ENCODE results near the gene GOPC. TPM values are rescaled to one million over a fixed set of nuclear protein-coding genes. Genes with fewer than 3 reads are reported as not detected.

Gene GOPC
- total and polyA plus RNA-seq, 2 donors (not counting 3 experiments of a cell fraction or from before 2014, with no cell fraction given) = 7.8 to 22.8 TPM

GRCh38 chr6:117513778-117514365 is 88.4 kb downstream of the GOPC start:
- Histone ChIP-seq H3K4me1 (ENCODE audit: control insufficient read depth, extremely low read depth, insufficient read depth, low read length) (no peaks in the 10 kb centered on the region), H4K20me1 (replicated peaks; ENCODE audit: control insufficient read depth, extremely low read depth, insufficient read depth, low read length) (no peaks in the 10 kb centered on the region), H3K27ac (ENCODE audit: insufficient read depth, low read depth, low read length) (no peak overlapping the region), H3K79me2 (ENCODE audit: control insufficient read depth, insufficient read depth, low read length) (peaks cover 58% of the 10 kb centered on the region), H3K9me3 (replicated peaks; ENCODE audit: control insufficient read depth, insufficient read depth, low read length) (no peaks in the 10 kb centered on the region), H3K9ac (replicated peaks; ENCODE audit: extremely low read depth, insufficient read depth, low read length) (no peak overlapping the region), H3K4me2 (ENCODE audit: insufficient read depth, low read length) (no peak overlapping the region), H3K4me3 (replicated peaks in 1 of 3; ENCODE audit: insufficient read depth in 1 of 3, low read depth in 1 of 3, low read length in 3 of 3) (no peak overlapping the region), H2AFZ (ENCODE audit: low read depth, low read length) (no peak overlapping the region), H3K27me3 (ENCODE audit: control insufficient read depth in 2 of 2, insufficient read depth in 2 of 2, low read length in 2 of 2) (no peaks in the 10 kb centered on the region), H3K36me3 (ENCODE audit: control insufficient read depth in 2 of 2, extremely low read depth in 1 of 2, insufficient read depth in 2 of 2, low read length in 2 of 2) (peaks cover 3 to 4% of the 10 kb centered on the region in 2 experiments), H3K9me1 (replicated peaks; ENCODE audit: control insufficient read depth, extremely low read depth, insufficient read depth, low read length) (no peaks in the 10 kb centered on the region)
- intact Hi-C loops (cut with micrococcal nuclease) (no loop called here), dilution Hi-C loops (cut with MboI; ENCODE audit: extremely low pct_ligation_motif_present, low sequenced_read_pairs) (no loop called here)
- no peak for TF ChIP-seq MYC (IDR thresholded peaks at IDR 0.05; ENCODE audit: low read depth, low read length)
- BruUV-seq (replicated peaks) = no TSS peak
- DNase-seq (ENCODE audit: low read depth, low spot score) (no peak), FAIRE-seq (no peak)
- POLR2A ChIA-PET = no interaction called here
- CTCF ChIA-PET = interaction anchor here (1.2 kb wide), 1 partner anchor 11 kb away, joined by 3 read pairs; no protein-coding TSS in a partner anchor

GRCh38 chr6:117512987-117513573 is 89.2 kb downstream of the GOPC start:
- Histone ChIP-seq H3K9me3 (replicated peaks; ENCODE audit: control insufficient read depth, insufficient read depth, low read length) (no peaks in the 10 kb centered on the region), H2AFZ (ENCODE audit: low read depth, low read length) (no peak overlapping the region), H3K27ac (ENCODE audit: insufficient read depth, low read depth, low read length) (no peak overlapping the region), H3K4me3 (replicated peaks in 1 of 3; ENCODE audit: insufficient read depth in 1 of 3, low read depth in 1 of 3, low read length in 3 of 3) (no peak overlapping the region), H3K4me1 (ENCODE audit: control insufficient read depth, extremely low read depth, insufficient read depth, low read length) (no peaks in the 10 kb centered on the region), H3K79me2 (ENCODE audit: control insufficient read depth, insufficient read depth, low read length) (peaks cover 54% of the 10 kb centered on the region), H3K36me3 (ENCODE audit: control insufficient read depth in 2 of 2, extremely low read depth in 1 of 2, insufficient read depth in 2 of 2, low read length in 2 of 2) (peaks cover 4 to 7% of the 10 kb centered on the region in 2 experiments), H3K9ac (replicated peaks; ENCODE audit: extremely low read depth, insufficient read depth, low read length) (no peak overlapping the region), H4K20me1 (replicated peaks; ENCODE audit: control insufficient read depth, extremely low read depth, insufficient read depth, low read length) (no peaks in the 10 kb centered on the region), H3K9me1 (replicated peaks; ENCODE audit: control insufficient read depth, extremely low read depth, insufficient read depth, low read length) (no peaks in the 10 kb centered on the region), H3K4me2 (ENCODE audit: insufficient read depth, low read length) (no peak overlapping the region), H3K27me3 (ENCODE audit: control insufficient read depth in 2 of 2, insufficient read depth in 2 of 2, low read length in 2 of 2) (no peaks in the 10 kb centered on the region)
- intact Hi-C loops (cut with micrococcal nuclease) (no loop called here), dilution Hi-C loops (cut with MboI; ENCODE audit: extremely low pct_ligation_motif_present, low sequenced_read_pairs) (no loop called here)
- ChIA-PET CTCF (interaction anchor here (1.1 to 2.1 kb wide), 3 partner anchors 8 to 63 kb away, joined by 3 to 6 read pairs (median 3); no protein-coding TSS in a partner anchor), POLR2A (no interaction called here)
- FAIRE-seq (no peak), DNase-seq (ENCODE audit: low read depth, low spot score) (peak; percentile 26)
- no TSS peak for BruUV-seq (replicated peaks)
- no peak for TF ChIP-seq FOS (IDR thresholded peaks at IDR 0.05; ENCODE audit: borderline replicate concordance, insufficient read depth, low read length)
- TF ChIP-seq POLR2AphosphoS5 (IDR thresholded peaks at IDR 0.05; ENCODE audit: insufficient read depth, low read depth, low read length) = no peak
- no peak for TF ChIP-seq MYC (IDR thresholded peaks at IDR 0.05; ENCODE audit: low read depth, low read length)
- no peak for TF ChIP-seq EZH2 (IDR thresholded peaks at IDR 0.05; ENCODE audit: borderline replicate concordance, low read depth, low read length, severe bottlenecking)
- TF ChIP-seq MAX (IDR thresholded peaks at IDR 0.05; ENCODE audit: insufficient read depth, insufficient read length) = no peak
